GM12892 (cell line): ENCODE measurements around the gene ZNF680.

Source experiments
- DNase-seq: peaks from one replicate; pipeline ENCODE4 v3.0.0; 2011; ENCODE audit not compliant: insufficient read length
- FAIRE-seq: peaks from 2 replicates; lab custom pipeline; 2011; peaks lifted over from hg19 to GRCh38; lab: Jason Lieb, UNC
- POLR2A ChIP-seq: IDR thresholded peaks from 2 replicates; pipeline ENCODE4 v1.6.1; 2011; ENCODE audit warnings: low read depth, low read length, control low read depth
- POLR2AphosphoS5 ChIP-seq: IDR thresholded peaks from 2 replicates; pipeline ENCODE4 v1.6.1; 2011; ENCODE audit warnings: low read depth, low read length, control low read depth
- TAF1 ChIP-seq: IDR thresholded peaks from 2 replicates; pipeline ENCODE4 v1.6.1; 2011; ENCODE audit warnings: low read depth, mild to moderate bottlenecking, control low read depth, low read length, borderline replicate concordance

The ZNF680 gene

GRCh38 chr7:64498270-64498669, 64.6 kb downstream of the ZNF680 start:
- TF ChIP-seq TAF1: no peak
- TF ChIP-seq POLR2AphosphoS5: no peak
- TF ChIP-seq POLR2A: no peak
- FAIRE-seq (no peak), DNase-seq (no peak)

GRCh38 chr7:64494912-64495461, 67.9 kb downstream of the ZNF680 start:
- FAIRE-seq (no peak), DNase-seq (no peak)
- TF ChIP-seq POLR2AphosphoS5 (no peak), TAF1 (no peak), POLR2A (no peak)

- DNase-seq: no peak
- FAIRE-seq: no peak
- no peak for TF ChIP-seq POLR2A
- no peak for TF ChIP-seq TAF1
Observed at GRCh38 chr7:64485623-64486022, 77.2 kb downstream of the ZNF680 start.
